ENCODE results near the gene EMILIN3. TPM values are rescaled to one million over a fixed set of nuclear protein-coding genes. Genes with fewer than 3 reads are reported as not detected.

The EMILIN3 gene
- total and polyA plus RNA-seq, 2 of the 4 experiments (the other 2 are of a cell fraction): under 0.01 to 0.07 TPM

DNA sequence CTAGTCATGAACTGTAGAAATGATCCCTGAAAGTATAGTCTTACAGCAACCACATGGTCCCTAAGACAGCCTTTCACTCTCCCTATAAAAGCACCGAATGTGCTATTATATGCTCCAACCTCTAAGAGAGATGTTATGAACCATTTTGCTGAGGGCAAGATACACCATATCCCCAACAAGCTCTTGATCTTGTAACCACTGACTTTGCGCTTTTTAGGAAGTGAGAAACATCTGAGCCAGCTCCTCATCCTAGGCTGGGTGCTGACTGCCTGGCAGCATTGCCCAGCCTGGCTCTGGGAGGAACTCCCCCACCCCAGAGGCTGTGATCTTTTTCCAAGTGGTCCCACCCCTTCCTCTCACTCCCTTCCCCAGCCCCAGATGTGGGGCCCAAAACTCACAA is 3.1 kb upstream of the EMILIN3 start:
- Histone ChIP-seq H2BK120ac (ENCODE audit: low read depth, low read length) (no peak overlapping the region), H2AFZ (replicated peaks; ENCODE audit: low read length, poor library complexity) (no peak overlapping the region), H3K4me1 (ENCODE audit: control insufficient read depth, insufficient read depth, low read length) (no peaks in the 10 kb centered on the region), H3K4ac (ENCODE audit: low read depth, low read length) (no peak overlapping the region), H2AK5ac (ENCODE audit: low read depth, low read length) (no peak overlapping the region), H4K8ac (ENCODE audit: low read depth in 2 of 2, low read length in 2 of 2) (no peak overlapping the region), H3K9me1 (ENCODE audit: insufficient read depth, low read length) (no peaks in the 10 kb centered on the region), H3K56ac (ENCODE audit: extremely low read depth, insufficient read depth, low read length) (no peak overlapping the region), H4K20me1 (ENCODE audit: insufficient read depth, low read length) (peaks cover 4% of the 10 kb centered on the region; the same call in 1 of the 2 replicates), H3K9me3 (ENCODE audit: control insufficient read depth, insufficient read depth, low read length) (peaks cover 4% of the 10 kb centered on the region; the same call in 1 of the 2 replicates), H2AK9ac (replicated peaks; ENCODE audit: low read depth, low read length, poor library complexity) (no peak overlapping the region), H2BK15ac (ENCODE audit: low read depth, low read length) (no peak overlapping the region), H3K9ac (ENCODE audit: low read depth, low read length) (no peak overlapping the region), H3K79me1 (ENCODE audit: low read depth in 1 of 2, low read length in 2 of 2) (no peaks in the 10 kb centered on the region), H4K91ac (ENCODE audit: insufficient read depth, low read depth, low read length) (no peak overlapping the region), H3K23ac (ENCODE audit: low read depth, low read length) (no peak overlapping the region), H4K5ac (ENCODE audit: low read depth, low read length) (no peak overlapping the region), H3K36me3 (ENCODE audit: control insufficient read depth, insufficient read depth, low read length) (no peaks in the 10 kb centered on the region), H3K4me3 (ENCODE audit: insufficient read depth, low read depth, low read length) (no peak overlapping the region), H3K27me3 (ENCODE audit: control insufficient read depth, insufficient read depth, low read length) (peaks cover 73% of the 10 kb centered on the region), H3K27ac (ENCODE audit: insufficient read depth, low read length) (no peak overlapping the region), H3K4me2 (ENCODE audit: low read depth, low read length) (no peak overlapping the region), H3K18ac (ENCODE audit: low read depth, low read length) (no peak overlapping the region), H2BK20ac (ENCODE audit: low read depth, low read length) (no peak overlapping the region), H3K14ac (replicated peaks; ENCODE audit: low read depth, low read length) (no peak overlapping the region), H2BK5ac (ENCODE audit: low read depth, low read length, poor library complexity, severe bottlenecking) (no peak overlapping the region)
- ATAC-seq (ENCODE audit: low read depth): no peak
- CTCF ChIA-PET: no interaction called here
- DNase-seq: no peak
- POLR2A ChIA-PET (ENCODE audit: unreplicated experiment): no interaction called here
- TF ChIP-seq MAZ (IDR thresholded peaks at IDR 0.05; ENCODE audit: borderline replicate concordance, low read depth, low read length) (no peak), MXI1 (IDR thresholded peaks at IDR 0.05; ENCODE audit: borderline replicate concordance, low read depth, low read length) (no peak), CEBPB (IDR thresholded peaks at IDR 0.05; ENCODE audit: low read depth, low read length) (no peak), RAD21 (IDR thresholded peaks at IDR 0.05; ENCODE audit: low read length) (no peak), RFX5 (IDR thresholded peaks at IDR 0.05; ENCODE audit: low read depth, low read length) (no peak), POLR2A (IDR thresholded peaks at IDR 0.05; ENCODE audit: low read depth, low read length) (no peak), BHLHE40 (IDR thresholded peaks at IDR 0.05; ENCODE audit: low read depth, low read length) (no peak), SMC3 (IDR thresholded peaks at IDR 0.05; ENCODE audit: low read depth, low read length) (no peak)
- TF ChIP-seq, protein P1, sequence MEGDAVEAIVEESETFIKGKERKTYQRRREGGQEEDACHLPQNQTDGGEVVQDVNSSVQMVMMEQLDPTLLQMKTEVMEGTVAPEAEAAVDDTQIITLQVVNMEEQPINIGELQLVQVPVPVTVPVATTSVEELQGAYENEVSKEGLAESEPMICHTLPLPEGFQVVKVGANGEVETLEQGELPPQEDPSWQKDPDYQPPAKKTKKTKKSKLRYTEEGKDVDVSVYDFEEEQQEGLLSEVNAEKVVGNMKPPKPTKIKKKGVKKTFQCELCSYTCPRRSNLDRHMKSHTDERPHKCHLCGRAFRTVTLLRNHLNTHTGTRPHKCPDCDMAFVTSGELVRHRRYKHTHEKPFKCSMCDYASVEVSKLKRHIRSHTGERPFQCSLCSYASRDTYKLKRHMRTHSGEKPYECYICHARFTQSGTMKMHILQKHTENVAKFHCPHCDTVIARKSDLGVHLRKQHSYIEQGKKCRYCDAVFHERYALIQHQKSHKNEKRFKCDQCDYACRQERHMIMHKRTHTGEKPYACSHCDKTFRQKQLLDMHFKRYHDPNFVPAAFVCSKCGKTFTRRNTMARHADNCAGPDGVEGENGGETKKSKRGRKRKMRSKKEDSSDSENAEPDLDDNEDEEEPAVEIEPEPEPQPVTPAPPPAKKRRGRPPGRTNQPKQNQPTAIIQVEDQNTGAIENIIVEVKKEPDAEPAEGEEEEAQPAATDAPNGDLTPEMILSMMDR (conservative IDR thresholded peaks at IDR 0.05; ENCODE audit: low read depth, low read length): no peak
- no TSS peak for BruUV-seq (replicated peaks)
- in situ Hi-C loops (cut with MboI; ENCODE audit: low sequenced_read_pairs) (no loop called here), dilution Hi-C loops (cut with HindIII; ENCODE audit: low sequenced_read_pairs, unreplicated experiment) (no loop called here), intact Hi-C loops (cut with micrococcal nuclease) (no loop called here)
- no CpG with 5 or more reads among the region's 2 CpGs for WGBS, 2 experiments (ENCODE audit: extremely low coverage in 2 of 2, insufficient read length in 1 of 2)

Measured in IMR-90 (cell line).